Testis (tissue), 3 donors: Measurements from ENCODE around the gene BCOR. TPM values are rescaled to one million over a fixed set of nuclear protein-coding genes. Genes with fewer than 3 reads are reported as not detected.

ENCODE experiments used
- DNase-seq: peaks from one replicate; pipeline ENCODE4 v3.0.0-alpha.2; 2019
- H3K27ac ChIP-seq, 2 donors: fragments of 200-600 bp; sonication (generic); one replicate each; pipeline ENCODE4 v1.5.1; 2019
- H3K27me3 ChIP-seq: fragments of 200-600 bp; sonication (generic); one replicate; pipeline ENCODE4 v1.5.1; 2019
- H3K36me3 ChIP-seq: fragments of 200-600 bp; sonication (generic); one replicate; pipeline ENCODE4 v1.5.1; 2017; ENCODE audit warnings: low read depth; ENCODE audit errors: missing control alignments
- H3K4me1 ChIP-seq: fragments of 200-600 bp; sonication (generic); one replicate; pipeline ENCODE4 v1.5.1; 2019
- H3K4me3 ChIP-seq, 2 donors: fragments of 200-600 bp; sonication (generic); one replicate each; pipeline ENCODE4 v1.5.1; 2017 to 2019
- H3K9me3 ChIP-seq: fragments of 200-600 bp; sonication (generic); one replicate; pipeline ENCODE4 v1.5.1; 2017
- CTCF ChIP-seq, 3 experiments: fragments of 450-650 bp in 2 of 3; fragments of 200-600 bp in 1 of 3; sonication (generic) in 1 of 3; IDR thresholded peaks; one replicate each; pipeline ENCODE4 v1.5.1; 2016 to 2019; ENCODE audit warnings: antibody characterized with exemption in 3 of 3, mild to moderate bottlenecking in 2 of 3, moderate library complexity in 1 of 3
- POLR2A ChIP-seq: fragments of 450-650 bp; IDR thresholded peaks from one replicate; pipeline ENCODE4 v1.6.1; 2017; ENCODE audit warnings: antibody characterized with exemption, mild to moderate bottlenecking, moderate library complexity
- WGBS, 2 donors: methylation state at CpG; one replicate each; pipeline ENCODE4 v1.1.5; 2018; 5-methylcytosine and 5-hydroxymethylcytosine counted together
- intact Hi-C: fragments of 100-400 bp; cut with DNase I; formaldehyde crosslinking; loops from one replicate; pipeline ENCODE4 v1.15.1; 2023; ENCODE audit warnings: low total_unique reads
- polyA plus RNA-seq: library from polyadenylated mRNA; stranded (reverse); fragments of 350-450 nt; fragmentation: Illumina TruSeq; extraction: RNeasy Lipid Tissue Mini Kit (QIAGEN cat#74804); gene quantifications from one replicate; pipeline ENCODE4 v1.2.3, GENCODE V29; 2014; ENCODE audit warnings: low read depth, low replicate concordance; ENCODE audit not compliant: insufficient read depth
- total RNA-seq, 2 donors: library from RNA; depleted of rRNA; stranded (reverse); fragments of >200 nt; gene quantifications; one replicate each; pipeline ENCODE4 v1.2.3, GENCODE V29; 2016

Gene BCOR
- total and polyA plus RNA-seq, 3 donors from 2014 or later = 26.4 to 69.6 (median 46.8) TPM

- peaks cover 1% of the 10 kb centered on the region for H3K4me1 ChIP-seq
- WGBS, 2 donors = 0% methylated on average over 9 of the region's 94 CpGs; no CpG with 5 or more reads in 1 of the 2 donors
Observed at GRCh38 chrX:40104985-40105834, 7.5 kb upstream of the BCOR start.

GRCh38 chrX:40104630-40104984 is 6.8 kb upstream of the BCOR start:
- 3% methylated on average over 12 of the region's 39 CpGs; no CpG with 5 or more reads in 1 of the 2 donors for WGBS, 2 donors
- no peak for DNase-seq
- Histone ChIP-seq H3K4me3 (peak overlapping the region; percentile 51 to 61), H3K36me3 (no peaks in the 10 kb centered on the region), H3K27ac (peak overlapping the region in 1 of 2 donors; percentile 75), H3K9me3 (no peaks in the 10 kb centered on the region), H3K4me1 (peaks cover 7% of the 10 kb centered on the region), H3K27me3 (no peaks in the 10 kb centered on the region)
- TF ChIP-seq CTCF (IDR thresholded peaks at IDR 0.05) (no peak), POLR2A (no peak)
- intact Hi-C loops = no loop called here

More at GRCh38 chrX:40104985-40105834, 7.5 kb upstream of the BCOR start:
- peak; percentile 30 for DNase-seq
- no peaks in the 10 kb centered on the region for H3K27me3 ChIP-seq
- peak overlapping the region; percentile 50 to 75 for H3K27ac ChIP-seq
- intact Hi-C loops = no loop called here
- H3K9me3 ChIP-seq = no peaks in the 10 kb centered on the region
- no peaks in the 10 kb centered on the region for H3K36me3 ChIP-seq
- TF ChIP-seq CTCF (IDR thresholded peaks at IDR 0.05) (no peak), POLR2A (no peak)
- H3K4me3 ChIP-seq = peak overlapping the region; percentile 51 to 61

GRCh38 chrX:40103565-40104323 is 6.0 kb upstream of the BCOR start:
- H3K36me3 ChIP-seq = no peaks in the 10 kb centered on the region
- no peaks in the 10 kb centered on the region for H3K27me3 ChIP-seq
- intact Hi-C loops = no loop called here
- no peak overlapping the region for H3K27ac ChIP-seq
- H3K4me1 ChIP-seq = peaks cover 8% of the 10 kb centered on the region
- no peaks in the 10 kb centered on the region for H3K9me3 ChIP-seq
- 62 to 66% methylated on average over 22 of the region's 22 CpGs for WGBS, 2 donors
- no peak for DNase-seq
- no peak for TF ChIP-seq POLR2A
- no peak for TF ChIP-seq CTCF (IDR thresholded peaks at IDR 0.05)
- no peak overlapping the region for H3K4me3 ChIP-seq

GRCh38 chrX:40102393-40103381 is 4.9 kb upstream of the BCOR start:
- no peak for TF ChIP-seq CTCF (IDR thresholded peaks at IDR 0.05)
- no peak for TF ChIP-seq POLR2A
- Histone ChIP-seq H3K4me3 (no peak overlapping the region), H3K4me1 (peaks cover 8% of the 10 kb centered on the region), H3K36me3 (no peaks in the 10 kb centered on the region), H3K9me3 (no peaks in the 10 kb centered on the region), H3K27me3 (no peaks in the 10 kb centered on the region), H3K27ac (no peak overlapping the region)
- no peak for DNase-seq
- 70 to 89% methylated on average over 13 to 64 of the region's 65 CpGs for WGBS, 2 donors
- intact Hi-C loops = no loop called here
